ENCODE data around the gene CNN2. TPM values are rescaled to one million over a fixed set of nuclear protein-coding genes. Genes with fewer than 3 reads are reported as not detected.

The CNN2 gene
- total RNA-seq, 3 donors from 2014 or later (not counting 1 experiment from before 2014, with no cell fraction given) = 163 to 276 (median 179) TPM

DNA sequence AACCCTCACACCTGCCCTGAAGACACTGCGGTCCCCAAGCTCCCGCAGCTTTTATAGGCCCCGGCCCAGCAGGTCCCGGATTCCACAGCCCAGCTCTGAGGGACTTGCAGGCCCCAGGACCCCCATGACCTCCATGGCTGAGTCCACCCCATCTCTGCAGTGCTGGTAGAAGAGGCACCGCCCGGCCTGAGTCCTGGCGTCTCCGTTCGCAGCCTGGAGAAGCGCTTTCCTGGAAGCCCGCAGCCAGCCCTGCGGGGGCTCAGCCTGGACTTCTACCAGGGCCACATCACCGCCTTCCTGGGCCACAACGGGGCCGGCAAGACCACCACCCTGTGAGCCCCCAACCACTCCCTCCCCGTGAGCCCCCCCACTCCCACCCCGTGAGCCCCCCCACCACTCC is 22.7 kb downstream of the CNN2 start:
- no peaks in the 10 kb centered on the region for H3K27me3 Mint-ChIP-seq (ENCODE audit: low read depth in 2 of 2)
- DNase-seq (no peak), ATAC-seq (no peak)
- H3K4me3 ChIP-seq (ENCODE audit: low read length) = no peak overlapping the region
- no peaks in the 10 kb centered on the region for H3K27me3 ChIP-seq (ENCODE audit: control insufficient read depth, insufficient read depth, low read length)
- H3K36me3 ChIP-seq (ENCODE audit: control insufficient read depth, insufficient read depth, low read length) = peaks cover 34% of the 10 kb centered on the region
- peaks cover 10% of the 10 kb centered on the region for H3K4me1 ChIP-seq (ENCODE audit: control insufficient read depth, insufficient read depth, low read length)
- no peak overlapping the region for H3K4me3 Mint-ChIP-seq
- no peak overlapping the region for H3K27ac Mint-ChIP-seq
- H3K9me3 ChIP-seq (ENCODE audit: control insufficient read depth, insufficient read depth, low read length) = no peaks in the 10 kb centered on the region
- H3K4me1 Mint-ChIP-seq = peaks cover 0 to 5% of the 10 kb centered on the region in 2 donors
- WGBS (ENCODE audit: insufficient coverage) = 96% methylated on average over 15 of the region's 17 CpGs
- TF ChIP-seq, protein P1, sequence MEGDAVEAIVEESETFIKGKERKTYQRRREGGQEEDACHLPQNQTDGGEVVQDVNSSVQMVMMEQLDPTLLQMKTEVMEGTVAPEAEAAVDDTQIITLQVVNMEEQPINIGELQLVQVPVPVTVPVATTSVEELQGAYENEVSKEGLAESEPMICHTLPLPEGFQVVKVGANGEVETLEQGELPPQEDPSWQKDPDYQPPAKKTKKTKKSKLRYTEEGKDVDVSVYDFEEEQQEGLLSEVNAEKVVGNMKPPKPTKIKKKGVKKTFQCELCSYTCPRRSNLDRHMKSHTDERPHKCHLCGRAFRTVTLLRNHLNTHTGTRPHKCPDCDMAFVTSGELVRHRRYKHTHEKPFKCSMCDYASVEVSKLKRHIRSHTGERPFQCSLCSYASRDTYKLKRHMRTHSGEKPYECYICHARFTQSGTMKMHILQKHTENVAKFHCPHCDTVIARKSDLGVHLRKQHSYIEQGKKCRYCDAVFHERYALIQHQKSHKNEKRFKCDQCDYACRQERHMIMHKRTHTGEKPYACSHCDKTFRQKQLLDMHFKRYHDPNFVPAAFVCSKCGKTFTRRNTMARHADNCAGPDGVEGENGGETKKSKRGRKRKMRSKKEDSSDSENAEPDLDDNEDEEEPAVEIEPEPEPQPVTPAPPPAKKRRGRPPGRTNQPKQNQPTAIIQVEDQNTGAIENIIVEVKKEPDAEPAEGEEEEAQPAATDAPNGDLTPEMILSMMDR (IDR thresholded peaks at IDR 0.05) = no peak
- no peaks in the 10 kb centered on the region for H3K9me3 Mint-ChIP-seq
- no peaks in the 10 kb centered on the region for H3K36me3 Mint-ChIP-seq
- intact Hi-C loops (cut with micrococcal nuclease) = no loop called here
- no peak overlapping the region for H3K27ac ChIP-seq (ENCODE audit: low read length)

DNA sequence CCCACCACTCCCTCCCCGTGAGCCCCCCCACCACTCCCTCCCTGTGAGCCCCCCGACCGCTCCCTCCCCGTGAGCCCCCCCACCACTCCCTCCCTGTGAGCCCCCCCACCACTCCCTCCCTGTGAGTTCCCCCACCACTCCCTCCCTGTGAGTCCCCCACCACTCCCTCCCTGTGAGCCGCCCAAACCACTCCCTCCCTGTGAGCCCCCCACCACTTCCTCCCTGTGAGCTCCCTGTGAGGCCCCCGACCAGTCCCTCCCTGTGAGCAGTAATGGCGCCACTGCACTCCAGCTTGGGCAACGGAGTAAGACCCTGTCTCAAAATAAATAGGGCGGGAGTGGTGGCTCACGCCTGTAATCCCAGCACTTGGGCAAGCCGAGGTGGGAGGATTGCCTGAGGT is 23.4 kb downstream of the CNN2 start:
- TF ChIP-seq, protein P1 (IDR thresholded peaks at IDR 0.05) = no peak
- 74% methylated on average over 7 of the region's 11 CpGs for WGBS (ENCODE audit: insufficient coverage)

DNA sequence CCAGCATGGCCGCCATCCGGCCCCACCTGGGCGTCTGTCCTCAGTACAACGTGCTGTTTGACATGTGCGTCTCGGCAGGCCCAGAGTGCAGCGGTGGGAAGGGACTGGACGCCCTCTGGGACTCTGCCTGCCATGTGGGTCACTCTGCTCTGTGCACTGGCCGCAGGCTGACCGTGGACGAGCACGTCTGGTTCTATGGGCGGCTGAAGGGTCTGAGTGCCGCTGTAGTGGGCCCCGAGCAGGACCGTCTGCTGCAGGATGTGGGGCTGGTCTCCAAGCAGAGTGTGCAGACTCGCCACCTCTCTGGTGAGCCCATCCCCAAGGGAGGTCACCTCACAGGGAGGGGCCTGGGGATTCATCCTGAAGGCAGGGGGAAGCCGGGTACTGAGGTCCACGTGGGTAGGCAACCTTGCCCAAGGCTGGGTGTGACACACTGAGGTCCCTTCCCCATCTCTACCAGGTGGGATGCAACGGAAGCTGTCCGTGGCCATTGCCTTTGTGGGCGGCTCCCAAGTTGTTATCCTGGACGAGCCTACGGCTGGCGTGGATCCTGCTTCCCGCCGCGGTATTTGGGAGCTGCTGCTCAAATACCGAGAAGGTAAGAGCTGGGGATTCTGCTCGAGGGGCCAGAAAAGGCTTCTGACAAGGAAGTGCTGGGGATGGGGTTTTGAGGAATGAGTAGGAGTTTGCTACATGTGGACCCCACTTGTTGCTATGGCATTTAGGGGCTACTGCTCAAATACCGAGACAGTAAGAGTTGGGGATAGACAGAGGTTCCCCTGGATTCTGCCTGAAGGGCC is 24.8 kb downstream of the CNN2 start:
- H3K9me3 ChIP-seq (ENCODE audit: control insufficient read depth, insufficient read depth, low read length) = peaks cover under 1% of the 10 kb centered on the region
- no peak for ATAC-seq
- peaks cover 8% of the 10 kb centered on the region for H3K4me1 ChIP-seq (ENCODE audit: control insufficient read depth, insufficient read depth, low read length)
- H3K4me3 ChIP-seq (ENCODE audit: low read length) = no peak overlapping the region
- no peaks in the 10 kb centered on the region for H3K27me3 ChIP-seq (ENCODE audit: control insufficient read depth, insufficient read depth, low read length)
- no peaks in the 10 kb centered on the region for H3K4me1 Mint-ChIP-seq
- H3K9me3 Mint-ChIP-seq = no peaks in the 10 kb centered on the region
- H3K36me3 ChIP-seq (ENCODE audit: control insufficient read depth, insufficient read depth, low read length) = peaks cover 34% of the 10 kb centered on the region
- DNase-seq = no peak
- H3K27ac Mint-ChIP-seq = no peak overlapping the region
- H3K36me3 Mint-ChIP-seq = no peaks in the 10 kb centered on the region
- H3K4me3 Mint-ChIP-seq = no peak overlapping the region
- H3K27me3 Mint-ChIP-seq (ENCODE audit: low read depth in 2 of 2) = no peaks in the 10 kb centered on the region
- no peak overlapping the region for H3K27ac ChIP-seq (ENCODE audit: low read length)
- TF ChIP-seq, protein P1 (IDR thresholded peaks at IDR 0.05) = no peak
- intact Hi-C loops (cut with micrococcal nuclease) = no loop called here
- WGBS (ENCODE audit: insufficient coverage) = 97% methylated on average over 31 of the region's 31 CpGs

More for the DNA sequence above, 23.4 kb downstream of the CNN2 start:
- Histone ChIP-seq H3K36me3 (ENCODE audit: control insufficient read depth, insufficient read depth, low read length) (peaks cover 36% of the 10 kb centered on the region), H3K27ac (ENCODE audit: low read length) (no peak overlapping the region), H3K4me3 (ENCODE audit: low read length) (no peak overlapping the region), H3K27me3 (ENCODE audit: control insufficient read depth, insufficient read depth, low read length) (no peaks in the 10 kb centered on the region), H3K9me3 (ENCODE audit: control insufficient read depth, insufficient read depth, low read length) (no peaks in the 10 kb centered on the region), H3K4me1 (ENCODE audit: control insufficient read depth, insufficient read depth, low read length) (peaks cover 10% of the 10 kb centered on the region)
- H3K27me3 Mint-ChIP-seq (ENCODE audit: low read depth in 2 of 2) = no peaks in the 10 kb centered on the region
- no peaks in the 10 kb centered on the region for H3K9me3 Mint-ChIP-seq
- no peaks in the 10 kb centered on the region for H3K36me3 Mint-ChIP-seq
- intact Hi-C loops (cut with micrococcal nuclease) = no loop called here
- peaks cover 0 to 5% of the 10 kb centered on the region in 2 donors for H3K4me1 Mint-ChIP-seq
- H3K4me3 Mint-ChIP-seq = no peak overlapping the region
- ATAC-seq (no peak), DNase-seq (no peak)
- H3K27ac Mint-ChIP-seq = no peak overlapping the region

Data from natural killer cell (primary cell).